Stimulated activated CD8-positive, alpha-beta memory T cell treated with anti-CD3 and anti-CD28 coated beads, Interleukin-12 subunit alpha, Interleukin-12 subunit beta, amount 100 ng/mL, for 24 hours (primary cell): ENCODE results near the gene GPLD1.
A peak's percentile ranks its signal among the peaks of the same experiment; 100 is the strongest.

Source experiments
- DNase-seq: peaks from one replicate; pipeline ENCODE4 v3.0.0-alpha.2; 2020; ENCODE audit errors: extremely low read depth

GPLD1 gene

DNA sequence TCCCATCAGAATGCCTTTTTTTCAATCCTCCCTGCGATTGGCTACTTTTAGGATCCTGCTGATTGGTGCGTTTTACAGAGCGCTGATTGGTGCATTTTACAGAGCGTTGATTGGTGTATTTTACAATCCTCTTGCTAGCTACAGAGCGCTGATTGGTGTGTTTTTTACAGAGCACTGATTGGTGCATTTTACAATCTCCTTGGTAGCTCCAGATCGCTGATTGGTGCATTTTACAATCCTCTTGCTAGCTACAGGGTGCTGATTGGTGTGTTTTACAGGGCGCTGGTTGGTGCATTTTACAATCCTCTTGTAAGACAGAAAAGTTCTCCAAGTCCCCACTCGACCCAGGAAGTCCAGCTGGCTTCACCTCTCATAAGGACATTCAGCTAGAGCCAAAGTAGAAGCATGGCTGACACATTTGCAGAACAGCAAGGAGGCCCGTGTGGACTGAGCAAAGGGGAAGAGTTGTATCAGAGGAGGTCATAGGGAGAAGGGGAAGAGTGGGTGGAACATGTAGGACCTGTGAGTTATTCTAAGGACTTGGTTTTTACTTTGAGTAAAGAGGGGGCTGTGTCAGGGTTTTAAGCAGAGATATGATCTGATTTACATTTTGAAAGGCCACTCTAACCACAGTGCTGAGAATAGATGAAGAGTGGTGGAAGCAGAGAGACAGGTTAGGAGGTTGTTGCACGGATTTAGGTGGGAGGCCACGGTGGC is 8.0 kb upstream of the GPLD1 start:
- DNase-seq = no peak

DNA sequence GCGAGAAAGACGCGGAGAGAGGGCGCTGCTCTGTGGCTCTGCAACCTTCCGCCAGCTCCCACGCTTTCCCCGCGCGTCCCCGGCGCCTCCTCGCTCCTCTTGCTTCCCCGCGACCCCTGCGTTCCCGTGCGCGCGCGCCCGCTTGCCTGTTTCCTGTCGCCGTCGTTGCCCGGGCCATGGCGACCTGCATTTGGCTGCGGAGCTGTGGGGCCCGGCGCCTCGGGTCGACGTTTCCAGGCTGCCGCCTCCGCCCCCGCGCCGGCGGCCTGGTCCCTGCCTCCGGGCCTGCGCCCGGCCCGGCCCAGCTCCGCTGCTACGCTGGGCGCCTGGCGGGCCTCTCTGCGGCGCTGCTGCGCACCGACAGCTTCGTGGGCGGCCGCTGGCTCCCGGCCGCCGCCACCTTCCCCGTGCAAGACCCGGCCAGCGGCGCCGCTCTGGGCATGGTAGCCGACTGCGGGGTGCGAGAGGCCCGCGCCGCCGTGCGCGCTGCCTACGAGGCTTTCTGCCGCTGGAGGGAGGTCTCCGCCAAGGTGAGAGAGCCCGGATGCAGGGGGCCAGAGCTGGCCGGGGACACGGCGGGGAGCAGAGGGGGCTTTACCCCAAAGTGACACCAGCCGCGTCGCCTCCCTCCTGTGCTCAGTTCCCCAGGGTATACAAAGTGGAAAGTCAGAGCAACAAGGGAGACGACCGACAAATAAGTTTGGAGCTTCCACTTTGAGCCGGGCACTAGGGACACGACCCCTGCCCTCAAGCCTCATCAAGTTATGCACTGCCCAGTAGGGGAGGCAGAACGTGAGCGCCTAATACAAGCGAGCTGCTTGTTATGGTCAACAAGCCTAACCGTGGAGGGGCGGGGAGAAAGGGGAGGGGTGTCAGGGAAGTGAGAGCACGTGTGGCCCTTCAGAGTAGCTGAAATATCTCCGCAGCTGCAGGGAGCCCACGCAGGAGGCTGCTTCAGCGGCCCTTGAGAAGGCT is 5.7 kb upstream of the GPLD1 start, which contains the start of gene ALDH5A1:
Gene ALDH5A1 (plus strand): TSS at position 149 of the 975 bp plus-strand sequence. CDS start 28 bp downstream, at position 177.
- DNase-seq = peak; percentile 57

DNA sequence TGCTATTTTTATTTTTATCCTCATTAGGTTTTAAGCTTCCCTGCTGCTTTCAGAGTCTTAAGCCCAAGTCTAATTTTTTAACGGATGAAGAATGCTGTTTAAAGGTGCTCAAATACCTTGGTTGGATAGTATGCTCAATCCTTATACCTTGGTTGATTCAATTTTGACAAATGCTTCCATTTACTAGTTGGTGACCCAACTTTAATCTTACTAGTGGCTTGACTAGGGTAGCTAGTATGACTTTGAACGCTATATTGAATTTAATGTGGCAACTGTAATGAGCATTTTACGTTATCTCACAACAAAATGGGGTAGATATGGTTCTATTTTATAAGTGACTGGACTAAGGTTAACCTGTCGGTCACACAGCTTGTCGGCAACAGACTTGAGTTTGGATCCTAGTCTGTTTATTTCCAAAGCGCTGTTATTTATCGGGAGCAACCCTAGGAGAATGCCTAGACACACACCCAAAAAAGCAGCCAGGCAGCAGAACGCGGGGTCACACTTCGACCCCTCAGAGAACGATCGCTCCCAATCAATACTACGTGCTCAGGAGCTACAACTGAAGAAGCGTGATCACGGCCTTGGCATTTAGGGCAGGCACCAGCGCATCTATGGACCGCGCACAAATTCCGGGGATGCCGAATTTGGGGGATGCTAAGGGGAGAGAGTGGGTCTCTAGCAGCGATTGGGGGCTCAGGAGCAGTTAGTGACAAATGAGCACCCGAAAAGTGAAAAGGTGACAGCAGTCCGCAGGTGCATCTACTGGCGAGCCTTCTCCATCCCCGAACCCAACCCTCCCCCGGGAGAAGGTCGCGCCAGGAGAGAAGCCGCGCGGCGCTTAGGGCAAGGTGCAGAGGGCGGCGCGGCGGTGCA is 4.8 kb upstream of the GPLD1 start:
- no peak for DNase-seq

DNA sequence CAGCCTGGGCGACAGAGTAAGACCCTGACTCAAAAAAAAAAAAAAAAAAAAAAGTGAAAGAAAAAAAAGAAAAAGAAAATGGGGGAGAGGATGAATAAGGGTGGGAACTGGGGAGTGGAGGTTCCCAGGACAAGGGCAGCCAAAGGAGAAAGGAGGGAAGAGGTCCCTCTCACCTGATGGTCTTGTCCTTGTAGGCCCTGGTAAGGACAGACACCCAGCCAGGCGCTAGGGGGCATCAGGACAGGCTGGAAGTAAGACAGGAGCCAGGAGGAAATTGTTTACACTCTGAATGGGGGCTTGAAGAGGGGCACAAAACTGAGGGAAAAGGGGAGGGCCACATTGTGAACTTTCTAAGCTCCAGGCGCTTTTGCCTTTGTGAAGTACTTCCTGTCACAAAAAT is 3.1 kb upstream of the GPLD1 start:
- DNase-seq = no peak

DNA sequence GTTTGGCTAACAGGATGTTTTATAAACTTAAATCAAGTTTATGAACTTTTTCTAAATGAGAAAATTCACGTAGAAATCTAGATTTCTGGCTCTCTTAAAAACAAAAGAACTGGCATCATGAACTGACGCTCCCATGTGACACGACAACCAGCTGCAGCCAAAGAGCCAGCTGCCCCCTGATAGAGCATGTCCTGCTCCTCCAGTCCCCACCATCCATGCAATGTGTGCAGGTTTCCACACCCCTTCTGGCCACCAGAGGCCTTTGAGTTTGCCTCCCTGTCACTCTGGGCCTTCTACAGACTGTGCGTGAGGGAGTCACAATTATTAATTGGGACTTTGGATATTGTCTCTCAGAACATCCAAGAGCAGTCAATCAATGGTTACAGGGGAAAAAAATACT is 1.6 kb upstream of the GPLD1 start:
- DNase-seq = no peak

DNA sequence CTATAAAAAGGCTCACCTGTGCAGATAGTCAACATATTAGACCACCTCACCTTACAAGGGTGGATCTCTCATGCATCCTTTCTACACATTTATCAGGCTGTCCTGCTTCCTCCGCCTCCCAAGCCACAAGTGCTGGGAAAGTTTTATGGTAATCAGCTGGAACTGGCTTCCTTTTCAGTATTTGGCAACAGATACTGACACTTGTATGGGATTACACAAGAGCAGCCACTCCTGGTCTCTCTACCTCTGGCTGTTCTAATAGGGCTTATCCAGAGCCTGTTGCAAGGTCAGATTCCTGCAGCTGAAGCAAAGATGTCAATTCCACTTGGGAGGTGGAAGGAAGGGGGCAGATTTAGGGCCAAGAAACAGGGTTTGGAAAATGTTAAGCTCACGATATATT is 503 bp upstream of the GPLD1 start:
- no peak for DNase-seq

DNA sequence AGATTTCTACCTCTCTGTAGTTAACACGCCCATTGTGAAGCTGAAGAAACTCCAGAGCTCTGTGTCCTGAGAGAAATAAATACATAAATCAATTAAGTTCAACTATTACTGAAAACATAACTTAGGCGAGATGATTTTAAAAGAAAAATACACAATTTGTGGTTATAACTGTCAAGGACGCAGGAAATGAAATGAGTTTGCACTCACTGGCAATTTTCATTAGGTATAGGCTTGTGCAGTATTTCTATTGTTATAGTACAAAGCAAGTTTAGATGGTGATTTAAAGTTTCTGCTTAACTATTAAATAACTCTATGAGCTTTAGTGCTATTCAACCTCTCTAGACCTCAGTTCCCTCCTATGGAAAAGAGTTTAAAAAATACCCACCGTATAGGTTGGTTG is 3.3 kb downstream of the GPLD1 start:
- no peak for DNase-seq

DNA sequence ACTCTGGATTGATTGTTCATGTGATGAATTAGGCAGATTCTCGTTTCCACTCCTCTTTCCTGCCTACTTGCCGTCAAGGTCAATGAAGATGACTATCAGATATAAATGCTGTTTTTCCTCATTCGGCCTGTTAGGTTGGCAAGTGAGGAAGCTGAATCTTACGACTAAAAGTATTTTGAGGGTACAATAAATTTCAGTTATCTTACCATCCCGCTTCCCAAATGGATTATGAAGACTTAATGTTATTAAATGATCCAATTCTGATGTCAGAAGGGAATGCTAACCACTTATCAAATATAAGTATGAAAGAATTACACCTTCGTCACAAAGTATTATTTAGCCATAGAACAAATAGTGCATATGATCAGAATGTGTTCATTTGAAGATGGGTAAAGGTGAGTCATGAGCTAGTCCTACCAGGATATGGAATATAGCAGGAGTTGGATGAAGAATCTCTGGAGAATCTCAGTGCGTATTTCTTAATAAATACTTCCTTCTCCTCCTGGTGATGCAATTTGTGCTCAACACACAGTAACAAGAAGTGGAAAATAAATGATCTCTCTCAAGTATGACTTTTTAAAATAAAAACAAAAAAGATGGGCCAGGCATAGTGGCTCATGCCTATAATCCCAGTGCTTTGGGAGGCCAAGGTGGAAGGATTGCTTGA is 4.6 kb downstream of the GPLD1 start:
- DNase-seq = no peak

DNA sequence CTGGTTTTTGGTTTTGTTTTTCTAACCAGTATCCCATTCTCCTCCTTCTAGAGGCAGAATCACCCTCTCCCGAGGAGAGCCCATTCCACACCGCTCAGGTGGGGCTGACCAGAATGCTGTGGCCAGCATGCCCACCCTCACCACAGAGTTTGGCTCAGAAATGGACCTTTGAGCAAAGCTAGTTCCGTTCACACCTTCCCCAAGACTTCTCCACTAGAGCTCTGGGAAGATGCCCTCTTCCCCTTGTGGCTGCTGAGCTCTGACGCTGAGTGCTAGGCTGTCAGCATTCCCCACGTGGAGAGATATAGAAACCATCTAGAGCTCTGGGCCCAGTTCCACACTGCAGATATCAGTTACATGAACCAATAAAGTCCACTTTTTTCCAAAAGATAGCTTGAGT is 7.9 kb downstream of the GPLD1 start:
- no peak for DNase-seq

DNA sequence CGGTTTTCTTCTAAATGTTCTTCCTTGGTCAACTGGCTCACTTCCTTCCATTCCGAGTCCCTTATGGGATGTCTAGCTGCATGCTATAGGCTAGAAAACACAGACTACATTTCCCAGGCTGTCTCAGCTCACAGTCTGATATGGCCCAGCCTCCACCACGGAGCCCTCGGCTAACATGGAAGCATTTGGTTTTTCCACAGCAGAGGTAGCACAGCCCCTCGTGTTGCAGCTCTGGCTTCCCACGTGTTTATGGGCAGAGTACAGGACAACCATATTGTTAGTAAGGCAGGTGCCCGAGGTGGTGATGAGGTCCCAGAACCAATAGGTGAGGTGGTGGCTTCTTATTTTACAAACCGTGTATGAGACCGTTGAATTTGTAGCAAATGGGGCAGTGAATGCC is 8.7 kb downstream of the GPLD1 start:
- no peak for DNase-seq

DNA sequence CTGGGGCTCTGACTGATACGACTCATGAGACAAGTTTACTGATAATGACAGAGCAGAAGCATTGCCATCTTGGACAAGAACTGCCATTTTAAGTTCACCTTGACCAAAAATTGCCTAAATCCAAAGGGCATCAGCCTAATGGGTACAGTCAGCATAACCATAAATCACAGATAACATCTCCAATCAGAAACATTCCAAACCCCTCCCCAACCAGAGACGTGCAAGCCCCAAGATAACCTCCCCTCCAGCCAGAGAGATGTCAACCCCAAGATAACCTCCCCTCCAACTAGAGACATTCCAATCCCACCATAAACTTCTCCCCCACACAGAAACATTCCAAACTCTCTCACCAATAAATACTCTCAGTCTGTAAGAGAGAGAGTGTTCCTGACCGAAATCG is 10.5 kb downstream of the GPLD1 start:
- no peak for DNase-seq

DNA sequence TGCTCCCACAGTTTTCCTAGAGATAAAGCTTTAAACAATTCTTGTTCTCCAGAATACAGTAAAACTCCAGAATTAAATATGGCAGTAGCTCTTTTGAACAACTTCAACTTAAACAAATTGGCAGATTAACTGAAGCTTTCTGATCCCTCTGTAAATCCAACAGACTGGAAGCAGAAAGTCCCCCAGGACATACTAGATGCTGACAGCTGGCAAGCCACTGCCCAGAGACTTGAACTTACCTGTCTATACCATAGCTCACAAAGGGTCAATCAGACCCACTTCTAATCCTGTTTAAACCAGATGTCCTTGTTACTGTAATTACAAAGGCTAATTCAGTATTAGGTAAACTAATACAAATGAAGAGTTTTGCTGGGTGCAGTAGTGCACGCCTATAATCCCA is 12.3 kb downstream of the GPLD1 start:
- no peak for DNase-seq

DNA sequence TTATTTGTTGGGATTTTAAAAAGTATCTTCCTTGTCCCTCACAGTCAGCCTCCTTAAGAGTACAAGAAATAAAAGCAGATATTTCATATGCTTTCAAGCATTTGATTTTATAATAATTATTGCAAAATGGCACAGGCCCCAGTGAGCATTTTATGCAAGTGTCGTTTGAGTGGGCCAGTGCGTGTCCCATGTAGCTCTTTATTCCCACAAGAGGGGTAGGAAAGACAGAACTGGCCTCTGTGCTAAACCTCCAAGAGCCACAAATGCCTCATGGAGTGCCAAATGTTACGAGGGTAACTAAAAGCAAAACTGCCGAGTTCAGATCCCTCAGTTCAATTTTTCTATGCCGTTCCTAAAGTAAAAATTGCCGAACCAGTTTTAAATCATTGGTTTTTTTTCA is 12.7 kb downstream of the GPLD1 start:
- no peak for DNase-seq

DNA sequence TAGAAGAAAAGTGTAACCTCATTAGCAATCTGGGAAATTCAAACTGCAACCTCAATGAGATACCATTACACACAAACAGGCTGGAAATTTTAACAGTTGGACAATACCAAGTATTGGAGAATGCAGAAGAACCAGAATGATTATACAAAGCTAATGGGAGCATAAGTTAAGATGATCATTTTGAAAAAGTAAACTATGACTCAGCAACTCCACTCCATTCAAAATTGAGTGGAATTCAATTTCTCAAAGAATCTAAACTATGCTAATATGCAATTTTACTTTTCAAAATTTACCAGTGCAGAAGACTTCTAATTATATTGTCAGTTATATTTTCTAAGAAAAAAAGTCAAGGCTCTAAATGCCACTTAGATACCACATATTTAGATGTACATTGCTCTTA is 17.2 kb downstream of the GPLD1 start:
- no peak for DNase-seq

DNA sequence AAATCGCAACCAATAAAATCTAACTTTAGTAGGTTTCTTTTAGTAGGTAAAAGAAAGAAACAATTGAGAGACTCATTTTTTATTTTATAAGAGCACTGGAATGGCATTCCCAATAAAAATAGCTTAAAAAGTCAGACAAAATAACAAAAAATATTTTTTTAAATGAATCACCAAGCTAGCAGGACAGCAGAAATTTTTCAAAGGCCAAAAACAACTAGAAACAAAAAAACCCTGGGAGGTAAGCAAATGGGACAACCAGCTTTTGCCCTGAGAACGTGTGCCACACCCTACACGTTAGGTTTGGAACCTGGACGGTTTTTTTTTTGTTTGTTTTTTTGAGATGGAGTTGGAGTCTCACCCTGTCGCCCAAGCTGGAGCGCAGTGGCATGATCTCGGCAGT is 19.6 kb downstream of the GPLD1 start:
- no peak for DNase-seq

DNA sequence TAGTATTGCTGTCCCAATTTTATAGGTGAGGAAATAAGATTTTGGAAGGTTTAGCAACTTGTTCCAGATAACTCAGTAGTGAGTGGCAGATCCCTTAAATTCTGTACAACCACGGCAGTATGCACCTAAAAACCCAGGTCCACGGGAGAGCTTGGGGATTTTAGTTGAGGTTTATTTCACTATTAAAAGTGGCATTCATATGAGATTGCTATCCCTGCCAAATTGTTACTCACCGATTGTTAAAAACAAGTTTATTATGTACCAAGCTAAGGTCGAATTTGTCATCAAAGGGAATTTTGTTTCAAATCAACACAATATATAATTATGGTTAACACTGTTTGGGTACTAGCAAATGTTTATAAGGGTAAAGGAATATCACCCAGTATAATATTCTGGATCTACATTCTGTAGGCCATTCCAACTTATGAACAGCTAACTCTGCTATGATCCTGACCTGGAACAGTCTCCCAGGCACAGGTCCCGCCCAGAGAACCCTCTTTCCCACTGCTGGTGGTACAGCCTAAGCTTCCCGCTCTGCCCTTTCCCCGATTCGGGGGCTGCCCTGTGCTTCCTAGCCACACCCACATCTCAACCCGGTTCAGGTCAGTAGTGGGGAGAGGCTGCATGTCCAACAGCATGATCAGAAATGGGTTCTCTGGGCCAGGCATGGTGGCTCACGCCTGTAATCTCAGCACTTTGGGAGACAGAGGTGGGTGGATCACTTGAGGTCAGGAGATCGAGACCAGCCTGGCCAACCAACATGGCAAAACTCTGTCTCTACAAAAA is 24.9 kb downstream of the GPLD1 start:
- DNase-seq = no peak

DNA sequence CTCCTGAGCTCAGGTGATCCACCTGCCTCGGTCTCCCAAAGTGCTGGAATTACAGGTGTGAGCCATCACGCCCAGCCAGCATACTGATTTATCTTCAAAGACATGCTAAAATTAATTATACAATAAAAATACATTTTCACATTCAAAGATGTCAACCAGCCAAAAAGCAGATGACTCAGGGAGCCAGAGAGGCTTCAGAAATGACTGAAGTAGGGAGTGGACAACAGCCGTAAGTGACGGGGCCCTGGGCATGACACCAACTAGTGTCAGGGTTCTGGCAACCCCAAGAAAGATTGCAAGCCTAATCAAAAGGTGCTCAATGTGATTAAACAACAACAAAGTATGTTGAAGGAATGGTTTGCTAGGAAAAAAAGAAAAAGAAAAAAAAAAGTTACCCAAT is 28.4 kb downstream of the GPLD1 start:
- no peak for DNase-seq

DNA sequence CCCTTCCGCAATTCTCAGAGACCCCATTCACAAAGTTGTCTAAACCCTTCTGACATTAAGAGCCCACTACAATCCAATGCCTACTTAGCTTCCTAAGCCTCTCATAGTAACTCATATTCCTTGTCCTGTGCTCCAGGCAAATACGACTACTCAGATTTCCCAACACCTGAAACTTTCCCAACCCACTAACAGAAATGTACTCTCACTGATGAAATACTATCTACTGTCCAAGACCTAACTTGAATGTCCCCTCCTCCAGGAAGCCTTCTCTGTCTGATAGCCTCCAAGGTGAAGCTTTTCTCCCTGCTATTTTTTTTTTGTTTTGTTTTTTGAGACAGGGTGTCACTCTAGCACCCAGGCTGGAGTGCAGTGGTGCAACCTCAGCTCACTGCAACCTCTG is 30.4 kb downstream of the GPLD1 start:
- no peak for DNase-seq

DNA sequence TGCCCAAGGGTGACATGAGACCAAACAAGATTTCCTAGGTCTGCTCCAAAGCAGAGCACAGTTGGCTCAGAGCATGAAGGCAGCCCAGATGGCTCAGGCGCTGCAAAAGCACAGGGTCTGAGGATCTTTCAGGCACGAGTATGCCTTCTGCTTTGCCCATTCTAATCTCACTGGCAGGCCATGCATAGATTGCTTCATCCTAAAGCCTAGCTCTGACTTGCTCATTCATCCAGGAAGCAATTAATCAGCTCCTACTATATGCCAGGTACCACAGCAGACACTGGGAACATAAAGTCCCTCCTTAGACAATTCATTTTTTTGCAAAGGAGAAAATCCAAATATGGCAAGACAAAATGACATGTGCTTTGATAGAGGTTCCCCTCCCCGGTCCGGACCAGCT is 31.2 kb downstream of the GPLD1 start:
- no peak for DNase-seq

DNA sequence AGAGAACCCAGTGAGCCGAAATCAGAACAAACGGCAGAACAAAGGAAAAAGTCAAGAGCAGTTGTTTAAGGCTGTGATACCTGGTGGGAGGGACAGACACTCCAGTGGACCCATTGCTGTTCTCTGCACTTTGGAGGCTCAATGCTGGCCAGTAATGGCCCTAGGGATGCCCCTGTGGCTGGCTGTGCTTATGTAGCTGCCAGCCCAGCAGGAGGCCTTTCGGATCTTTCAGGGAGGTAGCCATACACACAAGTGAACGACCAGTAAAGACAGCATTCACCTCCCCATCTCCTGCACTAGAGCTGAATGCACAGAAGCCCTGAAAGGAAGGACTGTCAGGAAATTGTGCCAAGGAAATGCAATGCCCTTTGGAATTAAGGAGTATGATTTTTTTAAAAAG is 34.3 kb downstream of the GPLD1 start:
- no peak for DNase-seq

DNA sequence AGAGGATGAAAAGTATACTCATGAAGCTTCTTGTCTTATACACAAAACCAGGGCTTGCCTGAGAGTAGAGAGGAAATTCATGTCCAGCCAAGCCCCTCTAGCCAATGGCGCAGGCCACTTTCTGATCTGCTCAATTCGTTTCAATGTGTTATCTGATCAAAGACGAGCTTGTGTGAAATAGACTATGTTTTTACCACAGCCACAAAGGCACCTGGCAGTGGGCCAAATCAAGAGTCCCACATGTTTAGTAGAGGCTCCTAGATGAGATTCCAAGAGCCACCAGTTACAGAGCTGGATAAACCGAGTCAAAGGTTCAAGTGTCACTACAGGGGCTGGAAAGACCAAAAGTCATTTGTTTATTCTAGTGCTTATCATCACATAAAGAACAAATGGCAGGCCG is 34.9 kb downstream of the GPLD1 start:
- DNase-seq = no peak
